Activated CD4-positive, alpha-beta T cell treated with anti-CD3 and anti-CD28 coated beads, Interleukin-2, amount 50 U/mL, for 4 hours (primary cell): Measurements from ENCODE around the gene OPHN1.
"Not testable (repeated sequence)": the region's sequence is repeated elsewhere in the genome, so short reads cannot be mapped to it uniquely, and the experiment has no call there.

Source experiments
- DNase-seq, 2 experiments: peaks; one replicate each; pipeline ENCODE4 v3.0.0-alpha.2; 2020

Gene OPHN1

GRCh38 chrX:68146054-68146453, 287.2 kb downstream of the OPHN1 start:
- DNase-seq: no peak

- no peak for DNase-seq
These were observed 293.5 kb downstream of the OPHN1 start for GRCh38 chrX:68139791-68140190.

GRCh38 chrX:68133181-68133580, 300.1 kb downstream of the OPHN1 start:
- DNase-seq: no peak

- DNase-seq: no peak
These were observed 300.5 kb downstream of the OPHN1 start for GRCh38 chrX:68132749-68133148.

GRCh38 chrX:68121835-68122234, 311.5 kb downstream of the OPHN1 start:
- no peak for DNase-seq

GRCh38 chrX:68121371-68121770, 311.9 kb downstream of the OPHN1 start:
- DNase-seq: no peak

GRCh38 chrX:68115371-68115770, 317.9 kb downstream of the OPHN1 start:
- no peak for DNase-seq

- no peak for DNase-seq
These were observed 318.6 kb downstream of the OPHN1 start for GRCh38 chrX:68114573-68115129.

GRCh38 chrX:68113837-68114572, 319.3 kb downstream of the OPHN1 start:
- no peak for DNase-seq

GRCh38 chrX:68112321-68112720, 321.0 kb downstream of the OPHN1 start:
- no peak for DNase-seq

GRCh38 chrX:68109162-68109561, 324.1 kb downstream of the OPHN1 start:
- DNase-seq: no peak

GRCh38 chrX:68098431-68098830, 334.9 kb downstream of the OPHN1 start:
- DNase-seq: no peak

GRCh38 chrX:68090266-68090665, 343.0 kb downstream of the OPHN1 start:
- DNase-seq: no peak

GRCh38 chrX:68087526-68087925, 345.8 kb downstream of the OPHN1 start:
- no peak for DNase-seq

- no peak for DNase-seq
These were observed 346.6 kb downstream of the OPHN1 start for GRCh38 chrX:68086709-68087108.

GRCh38 chrX:68084765-68085164, 348.5 kb downstream of the OPHN1 start:
- DNase-seq: no peak

GRCh38 chrX:68083510-68083909, 349.8 kb downstream of the OPHN1 start:
- DNase-seq: no peak

GRCh38 chrX:68079961-68080360, 353.3 kb downstream of the OPHN1 start:
- DNase-seq: no peak

- DNase-seq: not testable (repeated sequence)
These were observed 354.5 kb downstream of the OPHN1 start for GRCh38 chrX:68078801-68079200.

- no peak for DNase-seq
These were observed 355.9 kb downstream of the OPHN1 start for GRCh38 chrX:68077378-68077777.

- no peak for DNase-seq
These were observed 361.3 kb downstream of the OPHN1 start for GRCh38 chrX:68072041-68072440.

- not testable (repeated sequence) for DNase-seq
These were observed 363.2 kb downstream of the OPHN1 start for GRCh38 chrX:68070119-68070518.

- no peak for DNase-seq
These were observed 372.1 kb downstream of the OPHN1 start for GRCh38 chrX:68061206-68061535.

- no peak for DNase-seq
These were observed 372.6 kb downstream of the OPHN1 start for GRCh38 chrX:68060506-68061205.
